ENCODE data around the gene EPB41.

EPB41 gene

DNA sequence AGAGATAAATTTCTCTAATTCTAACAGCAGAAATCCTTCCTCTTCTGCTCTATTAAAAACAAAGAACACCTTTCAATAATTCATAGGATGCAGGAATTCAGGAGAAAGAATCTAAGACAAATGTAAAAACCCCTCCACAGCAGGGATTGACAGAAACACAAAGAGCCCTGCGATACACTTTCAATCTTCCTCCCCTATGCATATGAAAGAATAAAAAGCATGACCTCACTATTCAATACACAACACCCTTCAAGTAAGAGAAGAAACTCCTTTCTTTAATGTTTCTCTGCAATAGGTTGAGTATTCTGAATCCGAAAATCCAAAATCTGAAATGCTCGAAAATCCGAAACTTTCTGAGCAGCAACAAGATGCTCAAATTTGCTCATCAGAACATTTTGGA, 250.2 kb downstream of the EPB41 start:
- TF ChIP-seq, protein P1, sequence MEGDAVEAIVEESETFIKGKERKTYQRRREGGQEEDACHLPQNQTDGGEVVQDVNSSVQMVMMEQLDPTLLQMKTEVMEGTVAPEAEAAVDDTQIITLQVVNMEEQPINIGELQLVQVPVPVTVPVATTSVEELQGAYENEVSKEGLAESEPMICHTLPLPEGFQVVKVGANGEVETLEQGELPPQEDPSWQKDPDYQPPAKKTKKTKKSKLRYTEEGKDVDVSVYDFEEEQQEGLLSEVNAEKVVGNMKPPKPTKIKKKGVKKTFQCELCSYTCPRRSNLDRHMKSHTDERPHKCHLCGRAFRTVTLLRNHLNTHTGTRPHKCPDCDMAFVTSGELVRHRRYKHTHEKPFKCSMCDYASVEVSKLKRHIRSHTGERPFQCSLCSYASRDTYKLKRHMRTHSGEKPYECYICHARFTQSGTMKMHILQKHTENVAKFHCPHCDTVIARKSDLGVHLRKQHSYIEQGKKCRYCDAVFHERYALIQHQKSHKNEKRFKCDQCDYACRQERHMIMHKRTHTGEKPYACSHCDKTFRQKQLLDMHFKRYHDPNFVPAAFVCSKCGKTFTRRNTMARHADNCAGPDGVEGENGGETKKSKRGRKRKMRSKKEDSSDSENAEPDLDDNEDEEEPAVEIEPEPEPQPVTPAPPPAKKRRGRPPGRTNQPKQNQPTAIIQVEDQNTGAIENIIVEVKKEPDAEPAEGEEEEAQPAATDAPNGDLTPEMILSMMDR (conservative IDR thresholded peaks at IDR 0.05; ENCODE audit: low read depth, low read length) = no peak
- H3K4me3 ChIP-seq (ENCODE audit: low read depth, low read length) = no peak overlapping the region
- no peak for DNase-seq (ENCODE audit: low read depth)

DNA sequence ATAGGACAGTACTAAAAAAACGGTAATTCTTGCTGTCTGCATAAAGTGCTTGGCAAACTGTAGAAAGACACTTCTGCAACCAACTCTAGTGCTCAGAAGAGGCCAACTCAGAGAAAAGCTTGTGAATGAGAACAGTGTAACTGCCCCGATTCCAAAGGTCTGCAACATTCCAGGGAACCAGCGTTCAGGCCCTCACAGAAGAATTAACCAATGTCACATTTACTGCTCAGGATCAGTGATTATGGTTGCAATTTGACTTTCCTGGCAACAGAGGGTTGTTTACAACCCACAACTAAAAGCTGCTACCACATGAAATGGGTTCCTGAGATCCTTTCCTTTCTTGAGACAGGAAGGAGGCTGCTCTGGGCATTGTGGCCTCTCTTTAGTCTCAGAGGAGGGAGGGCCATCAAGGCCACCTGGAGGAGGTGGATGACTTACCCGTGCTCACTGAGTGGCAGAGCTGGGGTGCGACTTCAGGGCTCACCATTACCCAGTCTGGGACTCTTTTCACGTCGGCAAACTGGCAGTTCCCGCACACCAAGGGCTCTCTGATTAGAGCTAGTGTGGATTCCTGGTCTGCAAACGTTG, 252.0 kb downstream of the EPB41 start:
- H3K4me3 ChIP-seq (ENCODE audit: low read depth, low read length) = no peak overlapping the region
- DNase-seq (ENCODE audit: low read depth) = no peak
- TF ChIP-seq, protein P1 (conservative IDR thresholded peaks at IDR 0.05; ENCODE audit: low read depth, low read length) = no peak

DNA sequence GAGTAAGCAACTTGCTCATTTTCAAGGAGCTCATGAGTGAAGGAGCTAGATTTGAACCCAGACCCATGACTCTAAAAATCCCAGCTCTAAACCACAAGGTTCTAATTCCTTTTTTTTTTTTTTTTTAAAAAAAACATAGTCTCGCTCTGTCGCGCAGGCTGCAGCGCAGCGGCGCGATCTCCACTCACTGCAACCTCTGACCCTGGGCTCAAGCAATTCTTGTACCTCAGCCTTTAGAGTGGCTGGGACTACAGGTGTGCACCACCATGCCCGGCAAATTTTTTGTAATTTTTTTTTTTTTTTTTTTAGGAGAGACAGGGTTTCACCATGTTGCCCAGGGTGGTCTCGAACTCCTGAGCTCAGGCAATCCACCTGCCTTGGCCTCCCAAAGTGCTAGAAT, 253.5 kb downstream of the EPB41 start:
- TF ChIP-seq, protein P1 (conservative IDR thresholded peaks at IDR 0.05; ENCODE audit: low read depth, low read length) = no peak
- DNase-seq (ENCODE audit: low read depth) = no peak
- no peak overlapping the region for H3K4me3 ChIP-seq (ENCODE audit: low read depth, low read length)

Data from choroid plexus epithelial cell (primary cell).